Measurements from ENCODE around the gene DNAL1. TPM values are rescaled to one million over a fixed set of nuclear protein-coding genes. Genes with fewer than 3 reads are reported as not detected.

DNAL1 gene
- total and polyA plus RNA-seq, 9 donors: 4.1 to 19.9 (median 15.8) TPM

- peak overlapping the region in 1 of 2 donors; percentile 66 for H3K27ac ChIP-seq
- H3K4me3 ChIP-seq: no peak overlapping the region
- H3K4me1 ChIP-seq (ENCODE audit: insufficient read depth): peaks cover 6% of the 10 kb centered on the region
- TF ChIP-seq CTCF (IDR thresholded peaks at IDR 0.05) (no peak), EP300 (IDR thresholded peaks at IDR 0.05) (no peak), POLR2A (IDR thresholded peaks at IDR 0.05) (no peak)
- DNase-seq: no peak
- intact Hi-C loops (cut with DNase I): no loop called here
- 64 to 69% (median 65%) methylated on average over 7 of the region's 7 CpGs for WGBS, 3 donors
- H3K27me3 ChIP-seq: no peaks in the 10 kb centered on the region
- no peaks in the 10 kb centered on the region for H3K9me3 ChIP-seq
- H3K36me3 ChIP-seq: no peaks in the 10 kb centered on the region
Measured at GRCh38 chr14:73723406-73723796, 78.6 kb downstream of the DNAL1 start.

GRCh38 chr14:73723797-73724661 lies 79.2 kb downstream of the DNAL1 start:
- TF ChIP-seq POLR2A (IDR thresholded peaks at IDR 0.05) (peak; percentile 58), EP300 (IDR thresholded peaks at IDR 0.05) (peak; percentile 78), CTCF (IDR thresholded peaks at IDR 0.05) (peak in 1 of 3 donors; percentile 61)
- Histone ChIP-seq H3K27ac (peak overlapping the region; percentile 62 to 66), H3K4me3 (no peak overlapping the region), H3K9me3 (no peaks in the 10 kb centered on the region), H3K36me3 (no peaks in the 10 kb centered on the region), H3K4me1 (ENCODE audit: insufficient read depth) (peaks cover 10% of the 10 kb centered on the region), H3K27me3 (no peaks in the 10 kb centered on the region)
- DNase-seq: peak; percentile 69 to 88 (median 75)
- intact Hi-C loops (cut with DNase I): no loop called here
- WGBS, 3 donors: 23 to 30% (median 27%) methylated on average over 12 of the region's 12 CpGs

- Histone ChIP-seq H3K36me3 (no peaks in the 10 kb centered on the region), H3K27ac (peak overlapping the region; percentile 46 to 66), H3K27me3 (no peaks in the 10 kb centered on the region), H3K9me3 (no peaks in the 10 kb centered on the region), H3K4me1 (ENCODE audit: insufficient read depth) (peaks cover 10% of the 10 kb centered on the region), H3K4me3 (no peak overlapping the region)
- DNase-seq: peak in 2 of 5 donors; percentile 19
- intact Hi-C loops (cut with DNase I): loop anchor here in 2 of 4 donors (5.0 kb wide), 2 partner anchors 93 to 98 kb away; no protein-coding TSS in a partner anchor
- WGBS, 3 donors: 76 to 79% (median 78%) methylated on average over 2 of the region's 2 CpGs
- no peak for TF ChIP-seq CTCF (IDR thresholded peaks at IDR 0.05)
- TF ChIP-seq EP300 (IDR thresholded peaks at IDR 0.05): no peak
- no peak for TF ChIP-seq POLR2A (IDR thresholded peaks at IDR 0.05)
Measured at GRCh38 chr14:73724696-73725095, 79.9 kb downstream of the DNAL1 start.

GRCh38 chr14:73725116-73726024 lies 80.6 kb downstream of the DNAL1 start:
- Histone ChIP-seq H3K4me3 (no peak overlapping the region), H3K27ac (peak overlapping the region in 1 of 2 donors; percentile 66), H3K27me3 (no peaks in the 10 kb centered on the region), H3K4me1 (ENCODE audit: insufficient read depth) (peaks cover 10% of the 10 kb centered on the region), H3K36me3 (no peaks in the 10 kb centered on the region), H3K9me3 (no peaks in the 10 kb centered on the region)
- intact Hi-C loops (cut with DNase I): loop anchor here in 2 of 4 donors (5.0 kb wide), 2 partner anchors 92 to 97 kb away; no protein-coding TSS in a partner anchor
- WGBS, 3 donors: 70 to 79% (median 71%) methylated on average over 8 of the region's 8 CpGs
- TF ChIP-seq EP300 (IDR thresholded peaks at IDR 0.05) (no peak), CTCF (IDR thresholded peaks at IDR 0.05) (no peak)
- DNase-seq: peak in 3 of 5 donors; percentile 40 to 51 (median 42)
